ENCODE results near the gene RIN1.
A peak's percentile ranks its signal among the peaks of the same experiment; 100 is the strongest.
"Not testable (repeated sequence)": the region's sequence is repeated elsewhere in the genome, so short reads cannot be mapped to it uniquely, and the experiment has no call there.

The RIN1 gene

GRCh38 chr11:66359662-66360087, 23.4 kb upstream of the RIN1 start:
- DNase-seq (ENCODE audit: low spot score): no peak

GRCh38 chr11:66350560-66351235, 14.5 kb upstream of the RIN1 start:
- not testable (repeated sequence) for DNase-seq (ENCODE audit: low spot score)

- DNase-seq (ENCODE audit: low spot score): no peak
Measured at GRCh38 chr11:66349084-66349386, 12.8 kb upstream of the RIN1 start.

GRCh38 chr11:66347425-66348276, 11.4 kb upstream of the RIN1 start, which contains the start of gene B4GAT1:
TSS of gene B4GAT1 (minus strand) at chr11:66347629. CDS start at chr11:66347545, 84 bp downstream.
- DNase-seq (ENCODE audit: low spot score): peak; percentile 81

- DNase-seq (ENCODE audit: low spot score): no peak
Measured at GRCh38 chr11:66346476-66347424, 10.5 kb upstream of the RIN1 start.

- no peak for DNase-seq (ENCODE audit: low spot score)
Measured at GRCh38 chr11:66345316-66345649, 9.0 kb upstream of the RIN1 start.

GRCh38 chr11:66344550-66345315, 8.5 kb upstream of the RIN1 start, which contains the start of gene BRMS1:
TSS of gene BRMS1 (minus strand) at chr11:66345104. CDS start at chr11:66342234, 2,870 bp downstream.
- peak; percentile 95 for DNase-seq (ENCODE audit: low spot score)

- no peak for DNase-seq (ENCODE audit: low spot score)
Measured at GRCh38 chr11:66343176-66343575, 6.9 kb upstream of the RIN1 start.

- DNase-seq (ENCODE audit: low spot score): no peak
Measured at GRCh38 chr11:66341502-66342126, 5.4 kb upstream of the RIN1 start.

- DNase-seq (ENCODE audit: low spot score): no peak
Measured at GRCh38 chr11:66340596-66341501, 4.6 kb upstream of the RIN1 start.

- DNase-seq (ENCODE audit: low spot score): no peak
Measured at GRCh38 chr11:66339686-66340483, 3.7 kb upstream of the RIN1 start.

GRCh38 chr11:66339162-66339675, 3.0 kb upstream of the RIN1 start:
- no peak for DNase-seq (ENCODE audit: low spot score)

- no peak for DNase-seq (ENCODE audit: low spot score)
Measured at GRCh38 chr11:66338276-66339161, 2.3 kb upstream of the RIN1 start.

- DNase-seq (ENCODE audit: low spot score): no peak
Measured at GRCh38 chr11:66337103-66337899, 1.1 kb upstream of the RIN1 start.

- DNase-seq (ENCODE audit: low spot score): no peak
Measured at GRCh38 chr11:66335531-66336233, 552 bp downstream of the RIN1 start.

Measured in CD4-positive, alpha-beta T cell treated with Interleukin-6 at 100 ng/mL for 8 hours (primary cell).